ENCODE data around the gene PGA5.

PGA5 gene

GRCh38 chr11:61265357-61265756, 24.4 kb downstream of the PGA5 start:
- TF ChIP-seq EZH2 (IDR thresholded peaks at IDR 0.05; ENCODE audit: borderline replicate concordance, low read depth, low read length, severe bottlenecking) (no peak), CTCF (IDR thresholded peaks at IDR 0.05; ENCODE audit: borderline replicate concordance, extremely low read depth, low read length, poor library complexity, severe bottlenecking) (no peak)
- no peak overlapping the region for H3K4me2 ChIP-seq (ENCODE audit: insufficient read depth, low read length)
- no peak for ATAC-seq (ENCODE audit: insufficient read depth, low read depth)

GRCh38 chr11:61266602-61267001, 25.6 kb downstream of the PGA5 start:
- TF ChIP-seq EZH2 (IDR thresholded peaks at IDR 0.05; ENCODE audit: borderline replicate concordance, low read depth, low read length, severe bottlenecking) = no peak
- no peak for TF ChIP-seq CTCF (IDR thresholded peaks at IDR 0.05; ENCODE audit: borderline replicate concordance, extremely low read depth, low read length, poor library complexity, severe bottlenecking)
- H3K9me3 ChIP-seq (ENCODE audit: insufficient read depth, low read length, severe bottlenecking) = no peaks in the 10 kb centered on the region
- no peak for DNase-seq

More at GRCh38 chr11:61265357-61265756, 24.4 kb downstream of the PGA5 start:
- Histone ChIP-seq H3K27me3 (ENCODE audit: insufficient read depth, low read length, poor library complexity) (no peaks in the 10 kb centered on the region), H3K9ac (ENCODE audit: low read depth, low read length) (no peak overlapping the region), H3K27ac (ENCODE audit: low read length) (no peak overlapping the region), H4K20me1 (ENCODE audit: insufficient read depth, low read length) (no peaks in the 10 kb centered on the region), H3K79me2 (ENCODE audit: insufficient read depth, low read length) (no peaks in the 10 kb centered on the region), H3K36me3 (ENCODE audit: insufficient read depth, low read length) (no peaks in the 10 kb centered on the region), H3K4me3 (ENCODE audit: low read depth in 1 of 2, low read length in 2 of 2) (no peak overlapping the region), H3K9me3 (ENCODE audit: insufficient read depth, low read length, severe bottlenecking) (no peaks in the 10 kb centered on the region), H3K4me1 (ENCODE audit: insufficient read depth, low read length) (no peaks in the 10 kb centered on the region), H2AFZ (ENCODE audit: low read depth, low read length) (no peak overlapping the region)
- no peak for DNase-seq

GRCh38 chr11:61267437-61267841, 26.5 kb downstream of the PGA5 start:
- Histone ChIP-seq H3K4me3 (ENCODE audit: low read depth in 1 of 2, low read length in 2 of 2) (no peak overlapping the region), H3K9ac (ENCODE audit: low read depth, low read length) (no peak overlapping the region), H2AFZ (ENCODE audit: low read depth, low read length) (no peak overlapping the region), H3K4me2 (ENCODE audit: insufficient read depth, low read length) (no peak overlapping the region), H3K4me1 (ENCODE audit: insufficient read depth, low read length) (no peaks in the 10 kb centered on the region), H3K9me3 (ENCODE audit: insufficient read depth, low read length, severe bottlenecking) (no peaks in the 10 kb centered on the region), H3K79me2 (ENCODE audit: insufficient read depth, low read length) (no peaks in the 10 kb centered on the region), H3K36me3 (ENCODE audit: insufficient read depth, low read length) (no peaks in the 10 kb centered on the region), H4K20me1 (ENCODE audit: insufficient read depth, low read length) (peaks cover 2% of the 10 kb centered on the region; the same call in 1 of the 2 replicates), H3K27me3 (ENCODE audit: insufficient read depth, low read length, poor library complexity) (no peaks in the 10 kb centered on the region), H3K27ac (ENCODE audit: low read length) (no peak overlapping the region)
- DNase-seq = no peak
- TF ChIP-seq EZH2 (IDR thresholded peaks at IDR 0.05; ENCODE audit: borderline replicate concordance, low read depth, low read length, severe bottlenecking) = no peak
- no peak for TF ChIP-seq CTCF (IDR thresholded peaks at IDR 0.05; ENCODE audit: borderline replicate concordance, extremely low read depth, low read length, poor library complexity, severe bottlenecking)
- no peak for ATAC-seq (ENCODE audit: insufficient read depth, low read depth)

More at GRCh38 chr11:61266602-61267001, 25.6 kb downstream of the PGA5 start:
- Histone ChIP-seq H3K9ac (ENCODE audit: low read depth, low read length) (no peak overlapping the region), H2AFZ (ENCODE audit: low read depth, low read length) (no peak overlapping the region), H3K4me1 (ENCODE audit: insufficient read depth, low read length) (no peaks in the 10 kb centered on the region), H3K27me3 (ENCODE audit: insufficient read depth, low read length, poor library complexity) (no peaks in the 10 kb centered on the region), H4K20me1 (ENCODE audit: insufficient read depth, low read length) (peaks cover under 1% of the 10 kb centered on the region; the same call in 1 of the 2 replicates), H3K4me3 (ENCODE audit: low read depth in 1 of 2, low read length in 2 of 2) (no peak overlapping the region), H3K27ac (ENCODE audit: low read length) (no peak overlapping the region), H3K79me2 (ENCODE audit: insufficient read depth, low read length) (no peaks in the 10 kb centered on the region), H3K36me3 (ENCODE audit: insufficient read depth, low read length) (no peaks in the 10 kb centered on the region), H3K4me2 (ENCODE audit: insufficient read depth, low read length) (no peak overlapping the region)
- ATAC-seq (ENCODE audit: insufficient read depth, low read depth) = no peak

Data from DND-41 (cell line).